ENCODE measurements around the gene PCBP3.

DNA sequence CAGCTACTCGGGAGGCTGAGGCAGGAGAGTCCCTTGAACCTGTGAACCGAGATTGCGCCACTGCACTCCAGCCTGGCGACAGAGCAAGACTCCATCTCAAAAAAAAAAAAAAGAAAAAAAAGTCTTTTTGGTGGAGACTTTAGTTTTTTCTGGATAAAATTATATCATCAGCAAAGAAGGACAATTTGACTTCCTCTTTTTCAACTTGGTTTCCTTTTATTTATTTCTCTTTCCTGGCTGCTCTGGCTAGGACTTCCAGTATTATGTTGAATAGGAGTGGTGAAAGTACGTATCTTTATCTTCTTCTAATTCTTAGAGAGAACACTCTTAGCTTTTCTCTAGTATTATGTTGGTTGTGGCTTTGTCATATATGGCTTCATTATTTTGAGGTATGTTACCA, 130.8 kb downstream of the PCBP3 start:
- TF ChIP-seq, protein P1, sequence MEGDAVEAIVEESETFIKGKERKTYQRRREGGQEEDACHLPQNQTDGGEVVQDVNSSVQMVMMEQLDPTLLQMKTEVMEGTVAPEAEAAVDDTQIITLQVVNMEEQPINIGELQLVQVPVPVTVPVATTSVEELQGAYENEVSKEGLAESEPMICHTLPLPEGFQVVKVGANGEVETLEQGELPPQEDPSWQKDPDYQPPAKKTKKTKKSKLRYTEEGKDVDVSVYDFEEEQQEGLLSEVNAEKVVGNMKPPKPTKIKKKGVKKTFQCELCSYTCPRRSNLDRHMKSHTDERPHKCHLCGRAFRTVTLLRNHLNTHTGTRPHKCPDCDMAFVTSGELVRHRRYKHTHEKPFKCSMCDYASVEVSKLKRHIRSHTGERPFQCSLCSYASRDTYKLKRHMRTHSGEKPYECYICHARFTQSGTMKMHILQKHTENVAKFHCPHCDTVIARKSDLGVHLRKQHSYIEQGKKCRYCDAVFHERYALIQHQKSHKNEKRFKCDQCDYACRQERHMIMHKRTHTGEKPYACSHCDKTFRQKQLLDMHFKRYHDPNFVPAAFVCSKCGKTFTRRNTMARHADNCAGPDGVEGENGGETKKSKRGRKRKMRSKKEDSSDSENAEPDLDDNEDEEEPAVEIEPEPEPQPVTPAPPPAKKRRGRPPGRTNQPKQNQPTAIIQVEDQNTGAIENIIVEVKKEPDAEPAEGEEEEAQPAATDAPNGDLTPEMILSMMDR (IDR thresholded peaks at IDR 0.05 in 4 of 5, conservative IDR thresholded peaks at IDR 0.05 in 1 of 5), result no peak
- no peak for TF ChIP-seq POLR2A (IDR thresholded peaks at IDR 0.05)

All from gastrocnemius medialis (tissue), 4 donors.